Ascending aorta (tissue), 2 donors: ENCODE data around the gene RAET1G. TPM values are rescaled to one million over a fixed set of nuclear protein-coding genes. Genes with fewer than 3 reads are reported as not detected.

Experiments used
- DNase-seq, 2 donors: peaks; one replicate each; pipeline ENCODE4 v3.0.0-alpha.2; 2019; ENCODE audit warnings: low spot score in 2 of 2
- H3K27ac ChIP-seq, 2 donors: fragments of 200-600 bp; sonication (generic); one replicate each; pipeline ENCODE4 v1.5.1; 2016 to 2017; ENCODE audit warnings: mild to moderate bottlenecking in 1 of 2
- H3K27me3 ChIP-seq: fragments of 200-600 bp; sonication (generic); one replicate; pipeline ENCODE4 v1.5.1; 2017
- H3K36me3 ChIP-seq, 2 donors: fragments of 200-600 bp; sonication (generic); one replicate each; pipeline ENCODE4 v1.5.1; 2016
- H3K4me1 ChIP-seq, 2 donors: fragments of 200-600 bp; sonication (generic); one replicate each; pipeline ENCODE4 v1.5.1; 2016 to 2017; ENCODE audit warnings: mild to moderate bottlenecking in 1 of 2
- H3K4me3 ChIP-seq, 2 donors: fragments of 200-600 bp; sonication (generic); one replicate each; pipeline ENCODE4 v1.5.1; 2016 to 2017; ENCODE audit warnings: mild to moderate bottlenecking in 1 of 2
- H3K9me3 ChIP-seq, 2 donors: fragments of 200-600 bp; sonication (generic); one replicate each; pipeline ENCODE4 v1.5.1; 2016
- intact Hi-C: fragments of 100-400 bp; cut with DNase I; formaldehyde crosslinking; loops from one replicate; pipeline ENCODE4 v1.15.1; 2023
- total RNA-seq: library from RNA; depleted of rRNA; stranded (reverse); fragments of >200 nt; gene quantifications from one replicate; pipeline ENCODE4 v1.1.0, GENCODE V29; 2016
- TF ChIP-seq, protein P1 (sequence below), 3 experiments: fragments of 200-600 bp in 2 of 3; fragments of 450-650 bp in 1 of 3; sonication (generic) in 2 of 3; IDR thresholded peaks; one replicate each; pipeline ENCODE4 v1.5.1; 2016 to 2019; ENCODE audit warnings: antibody characterized with exemption in 3 of 3, mild to moderate bottlenecking in 1 of 3, moderate library complexity in 1 of 3

The RAET1G gene
- total RNA-seq, 1 donor from 2014 or later: not detected

DNA sequence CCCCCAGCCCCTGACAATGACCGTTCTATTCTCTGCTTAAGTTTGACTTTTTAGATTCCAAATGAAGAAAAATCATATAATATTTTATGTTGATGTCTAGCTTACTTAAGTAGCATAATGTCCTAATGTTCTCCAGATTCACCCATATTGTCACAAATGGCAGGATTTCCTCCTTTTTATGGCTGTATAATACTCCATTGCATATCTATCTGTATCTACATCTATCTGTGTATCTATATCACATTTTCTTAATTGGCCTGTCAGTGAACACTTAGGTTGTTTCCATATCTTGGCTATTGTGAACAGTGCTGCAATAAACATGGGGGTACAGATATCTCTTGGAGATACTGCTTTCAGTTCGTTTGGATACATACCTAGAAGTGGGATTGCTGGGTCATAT is 51.7 kb downstream of the RAET1G start:
- TF ChIP-seq, protein P1, sequence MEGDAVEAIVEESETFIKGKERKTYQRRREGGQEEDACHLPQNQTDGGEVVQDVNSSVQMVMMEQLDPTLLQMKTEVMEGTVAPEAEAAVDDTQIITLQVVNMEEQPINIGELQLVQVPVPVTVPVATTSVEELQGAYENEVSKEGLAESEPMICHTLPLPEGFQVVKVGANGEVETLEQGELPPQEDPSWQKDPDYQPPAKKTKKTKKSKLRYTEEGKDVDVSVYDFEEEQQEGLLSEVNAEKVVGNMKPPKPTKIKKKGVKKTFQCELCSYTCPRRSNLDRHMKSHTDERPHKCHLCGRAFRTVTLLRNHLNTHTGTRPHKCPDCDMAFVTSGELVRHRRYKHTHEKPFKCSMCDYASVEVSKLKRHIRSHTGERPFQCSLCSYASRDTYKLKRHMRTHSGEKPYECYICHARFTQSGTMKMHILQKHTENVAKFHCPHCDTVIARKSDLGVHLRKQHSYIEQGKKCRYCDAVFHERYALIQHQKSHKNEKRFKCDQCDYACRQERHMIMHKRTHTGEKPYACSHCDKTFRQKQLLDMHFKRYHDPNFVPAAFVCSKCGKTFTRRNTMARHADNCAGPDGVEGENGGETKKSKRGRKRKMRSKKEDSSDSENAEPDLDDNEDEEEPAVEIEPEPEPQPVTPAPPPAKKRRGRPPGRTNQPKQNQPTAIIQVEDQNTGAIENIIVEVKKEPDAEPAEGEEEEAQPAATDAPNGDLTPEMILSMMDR (IDR thresholded peaks at IDR 0.05): no peak
- Histone ChIP-seq H3K4me1 (no peaks in the 10 kb centered on the region), H3K4me3 (no peak overlapping the region), H3K9me3 (no peaks in the 10 kb centered on the region), H3K27ac (no peak overlapping the region), H3K27me3 (no peaks in the 10 kb centered on the region), H3K36me3 (no peaks in the 10 kb centered on the region)
- DNase-seq: no peak
- intact Hi-C loops: no loop called here

DNA sequence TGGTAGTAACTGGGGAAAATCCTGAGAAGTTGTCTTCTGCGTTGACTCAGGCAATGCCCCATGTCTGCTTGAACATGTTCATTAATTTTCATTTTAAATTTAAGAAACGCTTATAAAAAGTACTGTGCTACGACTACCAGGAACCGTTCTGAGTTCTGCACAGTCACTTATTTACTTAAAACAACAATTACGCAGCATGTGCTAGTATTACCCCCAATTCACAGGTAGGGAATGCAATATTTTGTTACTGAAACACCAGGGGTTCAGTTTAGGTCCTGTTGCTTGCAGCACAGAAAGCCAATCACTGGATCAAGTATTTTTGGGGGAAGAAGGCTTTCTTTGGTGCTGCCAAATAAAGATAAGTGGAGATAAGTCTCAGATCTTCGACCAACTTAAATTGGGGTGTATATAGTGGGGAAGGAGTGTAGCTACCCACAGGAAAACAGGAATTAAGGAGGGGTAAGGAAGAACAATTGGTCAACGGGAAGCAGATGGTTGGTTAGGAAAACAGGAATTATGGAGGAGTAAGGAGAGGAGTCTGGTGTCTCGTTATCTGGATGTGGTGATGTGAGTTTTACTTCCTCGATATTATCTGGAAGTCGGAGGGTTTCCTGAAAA is 53.5 kb downstream of the RAET1G start:
- Histone ChIP-seq H3K4me1 (peaks cover 4 to 5% of the 10 kb centered on the region in 2 donors), H3K9me3 (no peaks in the 10 kb centered on the region), H3K27ac (no peak overlapping the region), H3K27me3 (no peaks in the 10 kb centered on the region), H3K36me3 (no peaks in the 10 kb centered on the region), H3K4me3 (no peak overlapping the region)
- TF ChIP-seq, protein P1 (IDR thresholded peaks at IDR 0.05): no peak
- DNase-seq: no peak
- intact Hi-C loops: no loop called here

DNA sequence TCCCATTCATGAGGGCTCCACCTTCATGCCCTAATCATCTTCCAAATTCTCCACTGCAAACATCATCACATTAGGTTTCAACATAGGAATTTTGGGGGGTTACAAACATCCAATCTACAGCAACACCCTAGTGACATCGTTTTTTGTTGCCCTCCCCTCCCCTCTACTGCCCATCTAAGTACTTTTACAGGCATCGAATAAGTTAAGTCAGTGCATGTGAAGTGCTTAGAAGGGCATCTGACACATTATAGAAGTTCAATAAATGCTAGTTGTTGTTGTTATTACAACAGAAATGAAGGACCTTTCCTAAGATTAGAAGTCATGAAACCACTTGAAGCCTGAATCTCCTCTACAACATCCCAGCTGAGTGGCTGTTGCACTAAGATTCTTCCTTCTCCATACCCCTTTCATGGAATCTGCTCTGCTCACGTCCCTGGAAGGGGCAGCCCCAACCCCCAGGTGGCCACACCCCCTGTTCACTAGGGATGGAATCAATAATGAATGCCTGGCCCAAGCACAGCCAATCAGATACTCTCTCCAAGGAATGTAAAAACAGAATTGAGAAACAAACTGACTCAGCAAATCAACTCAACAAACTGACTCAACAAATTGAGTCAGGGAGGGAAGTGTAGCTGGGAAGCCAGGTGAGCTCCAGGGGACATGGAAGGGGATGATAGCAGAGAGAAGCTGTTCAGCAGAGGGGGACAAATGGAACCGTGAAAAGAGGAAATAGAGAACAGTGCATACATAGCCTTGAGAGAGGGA is 54.9 kb downstream of the RAET1G start:
- TF ChIP-seq, protein P1 (IDR thresholded peaks at IDR 0.05): no peak
- Histone ChIP-seq H3K4me3 (no peak overlapping the region), H3K27me3 (no peaks in the 10 kb centered on the region), H3K9me3 (no peaks in the 10 kb centered on the region), H3K27ac (no peak overlapping the region), H3K36me3 (no peaks in the 10 kb centered on the region), H3K4me1 (peaks cover 5% of the 10 kb centered on the region in 2 donors)
- intact Hi-C loops: no loop called here
- DNase-seq: no peak

Other genes with a start within 250 kb of the RAET1G start
- 11.9 TPM for gene LATS1, start 205.0 kb downstream of the RAET1G start, total RNA-seq
- 2.9 TPM for gene NUP43, start 176.6 kb downstream of the RAET1G start, total RNA-seq
- 23.5 TPM for gene PCMT1, start 173.4 kb downstream of the RAET1G start, total RNA-seq
- 39.1 TPM for gene LRP11, start 58.8 kb downstream of the RAET1G start, total RNA-seq
- gene RAET1E, start 25.0 kb downstream of the RAET1G start, total RNA-seq: not detected
- not detected for gene ULBP2, start 18.9 kb upstream of the RAET1G start, total RNA-seq
- gene ULBP1, start 40.8 kb upstream of the RAET1G start, total RNA-seq: 3.8 TPM
- not detected for gene RAET1L, start 102.4 kb upstream of the RAET1G start, total RNA-seq
- 24.2 TPM for gene ULBP3, start 146.0 kb upstream of the RAET1G start, total RNA-seq
- gene PPP1R14C, start 219.9 kb upstream of the RAET1G start, total RNA-seq: not detected